GM19025 (cell line): ENCODE results near the gene MFSD6L.

Experiments
- ATAC-seq: cut with Tn5 transposase; IDR thresholded peaks from one replicate; pipeline ENCODE4 v1.9.1; 2021; ENCODE audit warnings: mild to moderate bottlenecking, low read depth, moderate library complexity; ENCODE audit not compliant: unreplicated experiment

The MFSD6L gene

GRCh38 chr17:8798846-8799569, at the start of gene MFSD6L:
Gene MFSD6L (minus strand): TSS chr17:8799365. CDS start chr17:8799120, 245 bp downstream.
- no peak for ATAC-seq

GRCh38 chr17:8847891-8848290, 48.7 kb upstream of the MFSD6L start:
- ATAC-seq = no peak

- ATAC-seq = no peak
Observed at GRCh38 chr17:8846768-8847211, 47.6 kb upstream of the MFSD6L start.

- ATAC-seq = no peak
Observed at GRCh38 chr17:8844229-8845218, 45.4 kb upstream of the MFSD6L start.

- ATAC-seq = no peak
Observed at GRCh38 chr17:8843344-8843743, 44.2 kb upstream of the MFSD6L start.

- no peak for ATAC-seq
Observed at GRCh38 chr17:8841844-8842243, 42.7 kb upstream of the MFSD6L start.

GRCh38 chr17:8839410-8839935, 40.3 kb upstream of the MFSD6L start:
- no peak for ATAC-seq

- ATAC-seq = no peak
Observed at GRCh38 chr17:8838551-8839095, 39.5 kb upstream of the MFSD6L start.

GRCh38 chr17:8837563-8838075, 38.5 kb upstream of the MFSD6L start:
- ATAC-seq = no peak

GRCh38 chr17:8836821-8837562, 37.8 kb upstream of the MFSD6L start:
- no peak for ATAC-seq

GRCh38 chr17:8835631-8836364, 36.6 kb upstream of the MFSD6L start:
- no peak for ATAC-seq

- no peak for ATAC-seq
Observed at GRCh38 chr17:8835106-8835505, 35.9 kb upstream of the MFSD6L start.

- no peak for ATAC-seq
Observed at GRCh38 chr17:8832711-8833352, 33.7 kb upstream of the MFSD6L start.

GRCh38 chr17:8831234-8831849, 32.2 kb upstream of the MFSD6L start:
- ATAC-seq = no peak

- ATAC-seq = no peak
Observed at GRCh38 chr17:8830141-8830540, 31.0 kb upstream of the MFSD6L start.

- no peak for ATAC-seq
Observed at GRCh38 chr17:8829036-8829941, 30.1 kb upstream of the MFSD6L start.

- ATAC-seq = no peak
Observed at GRCh38 chr17:8828517-8828875, 29.3 kb upstream of the MFSD6L start.
